Endothelial cell of umbilical vein (primary cell): Measurements from ENCODE around the gene TBC1D16. TPM values are rescaled to one million over a fixed set of nuclear protein-coding genes. Genes with fewer than 3 reads are reported as not detected.

Experiments used
- BruUV-seq: library from RNA; stranded (reverse); fragments of 400-500 nt; replicated peaks from 2 replicates; lab custom pipeline; 2021; lab: Mats Ljungman, UMichigan
- CTCF ChIA-PET: fragments of 300-600, 350-600 bp; sonication (Branson Sonifier 250); formaldehyde crosslinking; loops from one replicate; lab custom pipeline; 2021; ENCODE audit warnings: antibody characterized with exemption, inconsistent platforms; lab: Charles Lee
- POLR2A ChIA-PET: fragments of 300-600, 350-600 bp; sonication (Branson Sonifier 250); formaldehyde crosslinking; loops from one replicate; lab custom pipeline; 2021; ENCODE audit warnings: antibody characterized with exemption, inconsistent platforms; lab: Charles Lee
- DNase-seq: peaks from one replicate; pipeline ENCODE4 v3.0.0-alpha.2; 2011; ENCODE audit warnings: low read depth, low spot score
- FAIRE-seq: peaks from 2 replicates; lab custom pipeline; 2011; peaks lifted over from hg19 to GRCh38; lab: Jason Lieb, UNC
- H2AFZ ChIP-seq: 2 replicates; pipeline ENCODE4 v1.6.0; 2012; ENCODE audit warnings: low read depth, low read length, control low read depth, inconsistent platforms
- H3K27ac ChIP-seq: 2 replicates; pipeline ENCODE4 v1.5.1; 2011; ENCODE audit warnings: low read depth, mild to moderate bottlenecking, control low read depth, low read length, moderate library complexity; ENCODE audit not compliant: insufficient read depth
- H3K27me3 ChIP-seq, 2 experiments: 2 replicates each; pipeline versions ENCODE4 v1.6.0 to v1.6.1; 2011; ENCODE audit warnings: low read length in 2 of 2, mixed read lengths in 1 of 2; ENCODE audit not compliant: control insufficient read depth in 2 of 2, insufficient read depth in 2 of 2
- H3K36me3 ChIP-seq, 2 experiments: 2 replicates in 1 of 2; 3 replicates in 1 of 2; pipeline ENCODE4 v1.5.1; 2011; ENCODE audit warnings: low read length in 2 of 2, mild to moderate bottlenecking in 1 of 2, moderate library complexity in 1 of 2; ENCODE audit not compliant: control insufficient read depth in 2 of 2, insufficient read depth in 2 of 2; ENCODE audit errors: extremely low read depth in 1 of 2
- H3K4me1 ChIP-seq: 3 replicates; pipeline ENCODE4 v1.5.1; 2011; ENCODE audit warnings: mild to moderate bottlenecking, low read length; ENCODE audit not compliant: control insufficient read depth, insufficient read depth; ENCODE audit errors: extremely low read depth
- H3K4me2 ChIP-seq: 2 replicates; pipeline ENCODE4 v1.6.1; 2011; ENCODE audit warnings: low read length, control low read depth, mixed read lengths; ENCODE audit not compliant: insufficient read depth
- H3K4me3 ChIP-seq, 3 experiments: fragments of 200-600 bp in 1 of 3; sonication (generic), shearing (Covaris generic) in 1 of 3; replicated peaks in 1 of 3; 2 replicates each; pipeline ENCODE4 v1.5.1; 2011 to 2016; ENCODE audit warnings: control low read depth in 3 of 3, low read length in 3 of 3, mild to moderate bottlenecking in 2 of 3, inconsistent platforms in 1 of 3, low read depth in 1 of 3, moderate library complexity in 1 of 3; ENCODE audit not compliant: insufficient read depth in 1 of 3
- H3K79me2 ChIP-seq: 2 replicates; pipeline ENCODE4 v1.6.0; 2012; ENCODE audit warnings: low read length, inconsistent platforms; ENCODE audit not compliant: control insufficient read depth, insufficient read depth
- H3K9ac ChIP-seq: replicated peaks from 2 replicates; pipeline ENCODE3; 2011; ENCODE audit warnings: low read length, control low read depth; ENCODE audit not compliant: insufficient read depth; ENCODE audit errors: extremely low read depth
- H3K9me1 ChIP-seq: replicated peaks from 3 replicates; pipeline ENCODE4 v1.6.0; 2011; ENCODE audit warnings: mild to moderate bottlenecking, low read length; ENCODE audit not compliant: control insufficient read depth, insufficient read depth; ENCODE audit errors: extremely low read depth
- H3K9me3 ChIP-seq: replicated peaks from 2 replicates; pipeline ENCODE4 v1.5.1; 2012; ENCODE audit warnings: low read length, inconsistent platforms; ENCODE audit not compliant: control insufficient read depth, insufficient read depth
- H4K20me1 ChIP-seq: replicated peaks from 2 replicates; pipeline ENCODE3; 2011; ENCODE audit warnings: mild to moderate bottlenecking, low read length; ENCODE audit not compliant: control insufficient read depth, insufficient read depth; ENCODE audit errors: extremely low read depth
- EZH2 ChIP-seq: IDR thresholded peaks from 2 replicates; pipeline ENCODE4 v1.6.1; 2012; ENCODE audit warnings: borderline replicate concordance, low read depth, mild to moderate bottlenecking, moderate library complexity, low read length, inconsistent platforms; ENCODE audit not compliant: severe bottlenecking
- FOS ChIP-seq: IDR thresholded peaks from 2 replicates; pipeline ENCODE4 v1.6.1; 2011; ENCODE audit warnings: mild to moderate bottlenecking, low read length, moderate library complexity, borderline replicate concordance; ENCODE audit not compliant: insufficient read depth
- GATA2 ChIP-seq: IDR thresholded peaks from 2 replicates; pipeline ENCODE4 v1.7.0; 2011; ENCODE audit warnings: low read depth, mild to moderate bottlenecking, moderate library complexity, mixed read lengths, low read length; ENCODE audit not compliant: insufficient read length, insufficient read depth
- MYC ChIP-seq: IDR thresholded peaks from one replicate; pipeline ENCODE4 v1.6.1; 2011; ENCODE audit warnings: mild to moderate bottlenecking, low read depth, low read length
- POLR2A ChIP-seq: IDR thresholded peaks from 2 replicates; pipeline ENCODE4 v1.6.1; 2012; ENCODE audit warnings: low read depth, mild to moderate bottlenecking, control low read depth, low read length
- POLR2AphosphoS5 ChIP-seq: IDR thresholded peaks from 2 replicates; pipeline ENCODE4 v1.6.1; 2012; ENCODE audit warnings: low read depth, mild to moderate bottlenecking, control low read depth, low read length, moderate library complexity; ENCODE audit not compliant: insufficient read depth
- dilution Hi-C: fragments of 300-500 bp; cut with MboI; formaldehyde crosslinking; loops from one replicate; pipeline ENCODE4 v1.15.0; 2019; ENCODE audit warnings: low sequenced_read_pairs; ENCODE audit not compliant: extremely low pct_ligation_motif_present
- intact Hi-C: fragments of 100-400 bp; cut with micrococcal nuclease; formaldehyde crosslinking; loops from one replicate; pipeline ENCODE4 v1.10.0; 2022
- polyA plus RNA-seq, 4 experiments: library from polyadenylated mRNA; depleted of rRNA in 3 of 4; stranded (reverse) in 3 of 4; unstranded in 1 of 4; fragments of >200 nt; gene quantifications; 2 replicates each; pipeline versions ENCODE4 v1.2.1 to v1.2.3, GENCODE V29; 2011 to 2012; ENCODE audit warnings: missing spikeins in 1 of 4
- total RNA-seq: library from RNA; stranded (reverse); gene quantifications from 2 replicates; pipeline ENCODE4 v1.2.3, GENCODE V29; 2021
- TF ChIP-seq, protein P1 (sequence below): IDR thresholded peaks from 2 replicates; pipeline ENCODE4 v1.6.1; 2011; ENCODE audit not compliant: insufficient read depth, insufficient read length
- TF ChIP-seq, protein P2 (sequence below), 2 donors: IDR thresholded peaks; 1 replicate in 1 of 2; 2 replicates in 1 of 2; pipeline ENCODE4 v1.5.1; 2011; ENCODE audit warnings: low read length in 2 of 2, mild to moderate bottlenecking in 2 of 2, moderate library complexity in 2 of 2, control low read depth in 1 of 2, inconsistent platforms in 1 of 2, low read depth in 1 of 2; ENCODE audit not compliant: insufficient read depth in 1 of 2; ENCODE audit errors: extremely low read depth in 1 of 2

Gene TBC1D16
- total and polyA plus RNA-seq, 2 donors (not counting 3 experiments of a cell fraction or from before 2014, with no cell fraction given) = 12.9 to 48.6 TPM

DNA sequence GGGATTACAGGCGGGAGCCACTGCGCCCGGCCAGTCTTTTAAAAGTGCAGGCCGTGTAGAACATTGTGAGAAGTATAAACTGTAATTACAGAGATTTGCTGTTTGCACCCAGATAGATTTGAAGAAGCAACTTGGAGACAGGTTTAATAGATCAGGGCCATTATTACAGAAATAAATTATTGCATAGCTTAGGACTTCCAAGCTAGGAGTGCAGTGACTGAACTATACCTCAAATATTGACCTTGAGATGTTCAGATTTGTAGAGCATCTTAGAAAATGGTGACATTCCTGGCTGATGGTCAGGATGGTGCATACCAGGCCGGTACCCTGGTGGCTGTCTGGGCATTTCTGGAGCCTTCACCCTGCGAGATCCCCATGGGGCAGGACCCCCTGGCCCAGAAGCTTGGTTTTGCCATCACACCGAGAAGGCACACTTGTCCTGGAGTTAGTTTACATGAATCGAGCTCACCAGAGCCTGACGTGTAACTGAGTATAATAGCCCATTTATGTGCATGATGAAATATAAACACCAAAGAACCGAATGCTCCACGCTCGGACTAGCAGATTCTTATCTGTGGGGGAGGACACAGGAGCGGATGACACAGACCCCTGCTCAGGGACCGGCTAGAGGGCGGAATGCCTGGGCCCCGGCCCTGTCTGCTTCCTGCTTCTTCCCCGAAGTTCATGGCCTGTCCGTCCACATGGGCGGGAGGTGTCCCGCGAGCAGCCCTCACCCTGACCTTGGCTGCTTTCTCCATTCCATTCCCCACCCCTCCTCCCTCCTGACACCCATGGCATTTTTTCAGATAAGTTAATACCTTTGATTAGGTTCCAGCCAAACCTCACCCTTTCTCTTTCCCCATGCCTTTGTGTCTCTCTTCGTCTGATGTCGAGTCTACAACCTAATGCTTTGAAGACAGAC is 32.9 kb upstream of the TBC1D16 start:
- ChIA-PET POLR2A (no interaction called here), CTCF (interaction anchor here (0.7 to 3.2 kb wide), 5 partner anchors 15 to 62 kb away, joined by 3 to 17 read pairs (median 7); partner anchors contain the start of gene GAA)
- H4K20me1 ChIP-seq = no peaks in the 10 kb centered on the region
- peak; percentile 26 for FAIRE-seq
- dilution Hi-C loops = no loop called here
- no peaks in the 10 kb centered on the region for H3K9me1 ChIP-seq
- no peaks in the 10 kb centered on the region for H3K79me2 ChIP-seq
- no TSS peak for BruUV-seq
- H3K4me1 ChIP-seq = peaks cover 29% of the 10 kb centered on the region
- peak overlapping the region; percentile 90 for H2AFZ ChIP-seq
- peak overlapping the region; percentile 63 for H3K27ac ChIP-seq
- H3K36me3 ChIP-seq = no peaks in the 10 kb centered on the region
- peak overlapping the region; percentile 13 for H3K9ac ChIP-seq
- peak overlapping the region; percentile 38 for H3K4me2 ChIP-seq
- peak; percentile 64 for DNase-seq
- no peaks in the 10 kb centered on the region for H3K9me3 ChIP-seq
- TF ChIP-seq MYC = no peak
- no peak for TF ChIP-seq FOS
- TF ChIP-seq, protein P1, sequence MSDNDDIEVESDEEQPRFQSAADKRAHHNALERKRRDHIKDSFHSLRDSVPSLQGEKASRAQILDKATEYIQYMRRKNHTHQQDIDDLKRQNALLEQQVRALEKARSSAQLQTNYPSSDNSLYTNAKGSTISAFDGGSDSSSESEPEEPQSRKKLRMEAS = no peak
- no peak for TF ChIP-seq POLR2A
- TF ChIP-seq, protein P2, sequence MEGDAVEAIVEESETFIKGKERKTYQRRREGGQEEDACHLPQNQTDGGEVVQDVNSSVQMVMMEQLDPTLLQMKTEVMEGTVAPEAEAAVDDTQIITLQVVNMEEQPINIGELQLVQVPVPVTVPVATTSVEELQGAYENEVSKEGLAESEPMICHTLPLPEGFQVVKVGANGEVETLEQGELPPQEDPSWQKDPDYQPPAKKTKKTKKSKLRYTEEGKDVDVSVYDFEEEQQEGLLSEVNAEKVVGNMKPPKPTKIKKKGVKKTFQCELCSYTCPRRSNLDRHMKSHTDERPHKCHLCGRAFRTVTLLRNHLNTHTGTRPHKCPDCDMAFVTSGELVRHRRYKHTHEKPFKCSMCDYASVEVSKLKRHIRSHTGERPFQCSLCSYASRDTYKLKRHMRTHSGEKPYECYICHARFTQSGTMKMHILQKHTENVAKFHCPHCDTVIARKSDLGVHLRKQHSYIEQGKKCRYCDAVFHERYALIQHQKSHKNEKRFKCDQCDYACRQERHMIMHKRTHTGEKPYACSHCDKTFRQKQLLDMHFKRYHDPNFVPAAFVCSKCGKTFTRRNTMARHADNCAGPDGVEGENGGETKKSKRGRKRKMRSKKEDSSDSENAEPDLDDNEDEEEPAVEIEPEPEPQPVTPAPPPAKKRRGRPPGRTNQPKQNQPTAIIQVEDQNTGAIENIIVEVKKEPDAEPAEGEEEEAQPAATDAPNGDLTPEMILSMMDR (IDR thresholded peaks at IDR 0.05; ENCODE audit: extremely low read depth in 1 of 2, insufficient read depth in 1 of 2, low read depth in 1 of 2, low read length in 2 of 2) = no peak
- peak; percentile 75 for TF ChIP-seq GATA2
- no peak for TF ChIP-seq POLR2AphosphoS5
- no peak for TF ChIP-seq EZH2
- H3K4me3 ChIP-seq = no peak overlapping the region
- intact Hi-C loops = loop anchor here (2.0 kb wide), 1 partner anchor 32 kb away; the partner anchor contains the start of gene CCDC40
- H3K27me3 ChIP-seq = no peaks in the 10 kb centered on the region
